Measurements from ENCODE around the gene RBBP6.
"Not testable (repeated sequence)": the region's sequence is repeated elsewhere in the genome, so short reads cannot be mapped to it uniquely, and the experiment has no call there.

Gene RBBP6

DNA sequence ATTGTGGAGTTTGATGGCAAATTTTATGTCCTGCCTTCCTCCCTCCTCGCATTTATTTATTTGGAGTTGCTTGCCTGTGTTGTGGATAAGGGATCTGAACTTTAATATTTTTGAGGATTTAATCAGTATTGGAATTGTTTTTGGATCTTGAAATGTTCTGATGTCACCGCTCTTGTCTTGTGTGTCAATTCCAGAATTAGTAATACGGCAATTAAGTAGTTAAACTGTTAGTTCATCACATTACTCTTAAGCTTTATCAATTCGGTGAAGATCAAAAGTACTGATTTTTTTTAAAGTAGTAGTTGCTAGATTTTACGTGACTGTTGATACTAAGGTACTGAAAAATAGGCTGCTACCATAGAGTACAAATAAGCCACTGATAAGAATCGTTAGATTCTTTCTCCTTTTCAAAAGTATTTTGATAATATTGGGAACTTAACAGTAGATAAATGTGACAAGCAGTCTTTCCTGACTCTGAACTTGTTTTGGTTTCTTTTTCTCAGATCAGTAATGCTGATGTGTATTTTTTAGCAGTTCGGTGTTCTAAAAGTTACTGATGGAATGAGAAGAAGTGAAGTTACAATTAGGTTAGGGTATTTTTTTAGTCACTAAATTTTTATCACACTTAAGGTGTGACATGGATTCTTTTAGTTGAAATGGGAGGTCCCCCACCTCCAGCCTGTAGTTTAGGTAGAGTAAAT, 2.0 kb downstream of the RBBP6 start:
- TF ChIP-seq TAF1 (IDR thresholded peaks at IDR 0.05; ENCODE audit: borderline replicate concordance, low read depth, low read length) (no peak), POLR2A (IDR thresholded peaks at IDR 0.05; ENCODE audit: low read depth, low read length) (no peak), POLR2AphosphoS5 (IDR thresholded peaks at IDR 0.05; ENCODE audit: low read depth, low read length) (no peak)
- DNase-seq (ENCODE audit: insufficient read length) (no peak), FAIRE-seq (no peak)

DNA sequence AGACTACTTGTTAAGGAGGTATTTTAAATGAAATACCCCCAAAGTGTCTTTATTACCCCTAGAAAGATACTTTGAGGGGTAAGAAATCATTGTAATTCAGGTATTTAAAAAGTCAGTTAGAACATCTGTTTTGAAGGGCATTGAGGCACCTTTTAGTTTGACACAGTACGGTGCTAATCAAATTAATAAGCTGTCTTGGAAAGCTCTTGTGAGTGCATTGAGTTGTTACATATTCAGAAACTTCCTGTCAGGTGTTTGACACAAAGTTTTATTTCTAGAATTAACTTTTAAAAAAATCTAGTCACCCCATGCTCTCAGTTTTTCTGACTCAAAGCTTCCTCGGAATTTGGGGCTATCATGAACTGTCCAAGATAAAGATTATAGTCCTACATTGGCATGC, 4.6 kb downstream of the RBBP6 start:
- DNase-seq (ENCODE audit: insufficient read length) (no peak), FAIRE-seq (no peak)
- no peak for TF ChIP-seq TAF1 (IDR thresholded peaks at IDR 0.05; ENCODE audit: borderline replicate concordance, low read depth, low read length)
- no peak for TF ChIP-seq POLR2AphosphoS5 (IDR thresholded peaks at IDR 0.05; ENCODE audit: low read depth, low read length)
- no peak for TF ChIP-seq POLR2A (IDR thresholded peaks at IDR 0.05; ENCODE audit: low read depth, low read length)

DNA sequence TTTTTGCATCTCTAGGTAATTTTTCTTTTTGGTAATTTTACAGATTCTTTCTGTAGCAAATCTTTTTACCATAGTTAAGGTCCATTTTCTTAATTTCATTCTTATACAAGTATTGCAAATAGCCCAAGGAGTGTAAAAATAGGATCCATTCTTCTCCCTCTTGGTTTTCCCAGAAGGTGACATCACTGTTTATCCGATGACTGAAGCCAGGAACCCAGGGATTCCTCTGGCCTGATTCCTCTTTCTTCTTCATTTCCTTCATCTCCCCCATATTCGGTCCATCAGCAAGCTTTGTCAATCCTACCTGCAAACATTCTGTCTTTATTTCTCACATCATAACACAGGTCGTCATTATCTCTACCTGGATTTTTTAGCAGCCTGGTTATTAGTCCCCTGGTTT, 5.3 kb downstream of the RBBP6 start:
- FAIRE-seq (no peak), DNase-seq (ENCODE audit: insufficient read length) (no peak)
- no peak for TF ChIP-seq POLR2A (IDR thresholded peaks at IDR 0.05; ENCODE audit: low read depth, low read length)
- no peak for TF ChIP-seq POLR2AphosphoS5 (IDR thresholded peaks at IDR 0.05; ENCODE audit: low read depth, low read length)
- no peak for TF ChIP-seq TAF1 (IDR thresholded peaks at IDR 0.05; ENCODE audit: borderline replicate concordance, low read depth, low read length)

DNA sequence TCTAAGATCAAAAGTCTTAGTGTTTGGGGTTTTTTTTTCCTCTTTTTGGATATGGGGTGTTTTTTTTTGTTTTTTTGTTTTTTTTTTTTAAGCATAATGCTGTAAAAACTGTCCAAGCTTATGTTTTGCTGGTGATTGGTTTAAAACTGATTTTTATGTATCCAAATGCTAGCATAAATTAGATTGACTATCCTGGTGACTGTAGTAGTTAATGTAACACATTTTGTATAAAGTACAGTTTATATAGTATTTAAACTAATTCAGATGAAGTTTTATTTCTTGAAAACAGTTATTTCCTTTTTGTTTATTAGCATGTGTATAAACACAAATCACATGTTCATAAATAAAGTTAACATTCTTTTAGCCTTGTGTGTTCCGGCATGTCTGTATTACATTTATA, 10.9 kb downstream of the RBBP6 start:
- TF ChIP-seq TAF1 (IDR thresholded peaks at IDR 0.05; ENCODE audit: borderline replicate concordance, low read depth, low read length) = no peak
- no peak for TF ChIP-seq POLR2A (IDR thresholded peaks at IDR 0.05; ENCODE audit: low read depth, low read length)
- no peak for TF ChIP-seq POLR2AphosphoS5 (IDR thresholded peaks at IDR 0.05; ENCODE audit: low read depth, low read length)
- FAIRE-seq (no peak), DNase-seq (ENCODE audit: insufficient read length) (no peak)

DNA sequence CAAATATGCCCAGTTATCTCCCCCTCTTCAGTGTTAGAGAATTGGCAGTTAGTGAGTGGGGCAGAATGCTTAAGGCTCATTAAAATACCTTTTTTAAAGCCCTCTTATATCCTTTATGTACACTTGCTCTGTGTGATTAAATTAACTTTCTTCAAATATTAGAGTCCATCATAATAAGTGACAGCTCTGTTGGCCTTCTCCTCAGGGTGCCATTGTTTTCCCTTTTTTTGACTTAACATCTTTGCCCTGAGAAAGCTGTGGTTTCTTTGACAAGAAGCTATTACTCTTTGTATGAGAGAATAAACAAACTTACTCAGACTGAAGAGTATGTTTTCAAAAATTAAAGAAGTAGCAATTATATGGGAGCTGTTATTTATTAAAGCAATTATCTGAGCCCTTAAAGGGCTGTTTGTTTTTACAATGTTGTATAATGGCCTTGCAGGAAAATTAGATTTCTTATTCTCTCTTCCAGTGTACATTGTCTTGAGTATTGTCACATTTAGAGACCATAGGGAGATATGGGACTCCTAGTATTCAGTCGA, 13.4 kb downstream of the RBBP6 start:
- TF ChIP-seq TAF1 (IDR thresholded peaks at IDR 0.05; ENCODE audit: borderline replicate concordance, low read depth, low read length) (no peak), POLR2AphosphoS5 (IDR thresholded peaks at IDR 0.05; ENCODE audit: low read depth, low read length) (no peak), POLR2A (IDR thresholded peaks at IDR 0.05; ENCODE audit: low read depth, low read length) (no peak)
- FAIRE-seq (no peak), DNase-seq (ENCODE audit: insufficient read length) (no peak)

DNA sequence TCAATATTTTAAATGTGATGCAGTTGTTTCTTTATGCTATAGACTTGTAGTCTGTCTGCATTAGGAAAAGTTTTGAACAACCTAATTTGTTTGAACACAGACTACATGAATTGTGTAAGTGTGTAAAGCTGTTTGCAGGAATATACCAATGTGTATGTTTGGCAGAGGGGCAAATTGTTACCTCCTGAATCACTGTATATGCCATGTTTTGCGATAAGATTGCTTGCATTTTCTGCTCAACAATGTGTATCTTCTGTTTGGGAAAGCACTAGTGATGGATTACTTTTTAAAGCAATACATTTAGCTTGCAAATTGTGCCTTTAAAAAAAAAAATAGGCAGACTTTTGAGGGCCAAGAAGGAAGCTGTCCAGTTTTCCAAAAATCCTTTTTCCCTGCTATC, 14.6 kb downstream of the RBBP6 start:
- FAIRE-seq (no peak), DNase-seq (ENCODE audit: insufficient read length) (no peak)
- TF ChIP-seq POLR2A (IDR thresholded peaks at IDR 0.05; ENCODE audit: low read depth, low read length) (no peak), POLR2AphosphoS5 (IDR thresholded peaks at IDR 0.05; ENCODE audit: low read depth, low read length) (no peak), TAF1 (IDR thresholded peaks at IDR 0.05; ENCODE audit: borderline replicate concordance, low read depth, low read length) (no peak)

DNA sequence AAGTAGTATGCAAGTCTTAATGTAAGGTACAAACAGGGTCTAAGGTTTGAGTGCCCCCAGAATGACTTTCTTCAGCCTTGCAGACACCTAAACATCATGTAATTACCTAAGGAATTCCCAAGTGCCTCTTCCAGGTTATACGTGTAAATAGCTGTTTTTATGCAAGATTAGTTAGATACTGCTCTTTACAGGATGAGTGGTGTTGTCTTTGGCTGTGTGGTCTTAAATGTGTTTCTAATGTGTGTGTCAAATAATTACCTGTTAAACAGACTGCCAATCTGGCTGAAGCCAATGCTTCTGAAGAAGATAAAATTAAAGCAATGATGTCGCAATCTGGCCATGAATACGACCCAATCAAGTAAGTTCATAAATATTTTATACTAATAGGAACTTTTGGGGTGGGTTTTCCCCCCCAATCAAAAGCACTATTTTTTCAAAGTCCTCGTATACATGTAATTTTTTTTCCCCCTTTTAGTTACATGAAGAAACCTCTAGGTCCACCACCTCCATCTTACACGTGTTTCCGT, 16.0 kb downstream of the RBBP6 start:
- TF ChIP-seq POLR2A (IDR thresholded peaks at IDR 0.05; ENCODE audit: low read depth, low read length) (no peak), TAF1 (IDR thresholded peaks at IDR 0.05; ENCODE audit: borderline replicate concordance, low read depth, low read length) (no peak), POLR2AphosphoS5 (IDR thresholded peaks at IDR 0.05; ENCODE audit: low read depth, low read length) (no peak; the same call in 1 of the 2 replicates)
- no peak for DNase-seq (ENCODE audit: insufficient read length)
- FAIRE-seq = no peak

DNA sequence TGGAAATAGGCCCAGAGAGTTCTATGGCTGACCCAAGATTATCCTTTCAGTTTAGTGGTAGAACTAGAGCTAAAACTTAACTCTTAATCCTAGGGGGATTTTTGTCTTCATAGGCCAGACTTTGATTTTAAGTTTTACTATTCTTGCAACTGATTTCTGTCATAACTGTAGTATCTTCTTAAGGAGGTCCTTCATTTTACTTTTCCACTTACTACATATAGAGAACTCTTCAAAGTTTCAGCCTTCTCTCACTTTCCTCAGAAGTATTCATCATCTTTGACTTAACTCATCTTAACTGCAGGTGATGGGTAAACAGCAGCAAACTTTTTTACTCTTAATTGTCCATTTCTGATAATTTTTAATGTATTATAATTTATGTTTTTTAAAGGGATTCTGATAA, 23.4 kb downstream of the RBBP6 start:
- TF ChIP-seq POLR2A (IDR thresholded peaks at IDR 0.05; ENCODE audit: low read depth, low read length) (no peak), POLR2AphosphoS5 (IDR thresholded peaks at IDR 0.05; ENCODE audit: low read depth, low read length) (no peak), TAF1 (IDR thresholded peaks at IDR 0.05; ENCODE audit: borderline replicate concordance, low read depth, low read length) (no peak)
- no peak for FAIRE-seq
- no peak for DNase-seq (ENCODE audit: insufficient read length)

DNA sequence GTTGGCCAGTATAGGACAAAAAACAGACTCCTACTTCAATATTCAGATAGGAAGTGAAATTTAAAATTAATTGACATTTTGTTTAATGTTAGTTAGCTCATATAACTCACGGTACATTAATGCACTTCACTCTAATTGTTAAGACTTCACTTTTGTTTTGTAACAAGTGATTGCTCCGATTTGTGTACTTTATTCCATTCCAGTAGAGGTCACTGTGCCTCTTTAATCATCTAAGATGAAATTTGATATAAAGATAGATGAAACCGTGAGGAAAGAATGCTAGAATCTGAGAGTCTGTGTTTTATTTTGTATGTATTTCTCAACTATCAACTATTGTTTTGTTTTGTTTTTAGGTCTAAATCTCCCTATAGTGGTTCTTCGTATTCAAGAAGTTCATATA, 29.0 kb downstream of the RBBP6 start:
- DNase-seq (ENCODE audit: insufficient read length) (no peak), FAIRE-seq (no peak)
- TF ChIP-seq TAF1 (IDR thresholded peaks at IDR 0.05; ENCODE audit: borderline replicate concordance, low read depth, low read length) (no peak), POLR2A (IDR thresholded peaks at IDR 0.05; ENCODE audit: low read depth, low read length) (no peak), POLR2AphosphoS5 (IDR thresholded peaks at IDR 0.05; ENCODE audit: low read depth, low read length) (no peak)

DNA sequence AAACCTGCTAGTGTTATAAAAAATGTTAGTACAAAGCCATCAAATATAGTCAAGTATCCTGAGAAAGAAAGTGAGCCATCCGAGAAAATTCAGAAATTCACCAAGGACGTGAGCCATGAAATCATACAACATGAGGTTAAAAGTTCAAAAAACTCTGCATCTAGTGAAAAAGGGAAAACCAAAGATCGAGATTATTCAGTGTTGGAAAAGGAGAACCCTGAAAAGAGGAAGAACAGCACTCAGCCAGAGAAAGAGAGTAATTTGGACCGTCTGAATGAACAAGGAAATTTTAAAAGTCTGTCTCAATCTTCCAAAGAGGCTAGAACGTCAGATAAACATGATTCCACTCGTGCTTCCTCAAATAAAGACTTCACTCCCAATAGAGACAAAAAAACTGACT, 31.7 kb downstream of the RBBP6 start:
- TF ChIP-seq TAF1 (IDR thresholded peaks at IDR 0.05; ENCODE audit: borderline replicate concordance, low read depth, low read length) (no peak), POLR2A (IDR thresholded peaks at IDR 0.05; ENCODE audit: low read depth, low read length) (no peak), POLR2AphosphoS5 (IDR thresholded peaks at IDR 0.05; ENCODE audit: low read depth, low read length) (no peak)
- FAIRE-seq (no peak), DNase-seq (ENCODE audit: insufficient read length) (no peak)

DNA sequence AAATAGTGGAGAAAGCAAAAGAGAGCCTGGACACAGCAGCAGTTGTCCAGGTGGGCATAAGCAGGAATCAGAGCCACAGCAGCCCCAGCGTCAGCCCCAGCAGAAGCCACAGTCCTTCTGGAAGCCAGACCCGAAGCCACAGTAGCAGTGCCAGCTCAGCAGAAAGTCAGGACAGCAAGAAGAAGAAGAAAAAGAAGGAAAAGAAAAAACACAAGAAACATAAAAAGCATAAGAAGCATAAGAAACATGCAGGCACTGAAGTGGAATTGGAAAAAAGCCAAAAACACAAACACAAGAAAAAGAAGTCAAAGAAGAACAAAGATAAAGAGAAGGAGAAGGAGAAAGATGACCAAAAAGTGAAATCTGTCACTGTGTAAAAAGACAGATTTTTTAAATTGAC, 32.7 kb downstream of the RBBP6 start:
- no peak for FAIRE-seq

DNA sequence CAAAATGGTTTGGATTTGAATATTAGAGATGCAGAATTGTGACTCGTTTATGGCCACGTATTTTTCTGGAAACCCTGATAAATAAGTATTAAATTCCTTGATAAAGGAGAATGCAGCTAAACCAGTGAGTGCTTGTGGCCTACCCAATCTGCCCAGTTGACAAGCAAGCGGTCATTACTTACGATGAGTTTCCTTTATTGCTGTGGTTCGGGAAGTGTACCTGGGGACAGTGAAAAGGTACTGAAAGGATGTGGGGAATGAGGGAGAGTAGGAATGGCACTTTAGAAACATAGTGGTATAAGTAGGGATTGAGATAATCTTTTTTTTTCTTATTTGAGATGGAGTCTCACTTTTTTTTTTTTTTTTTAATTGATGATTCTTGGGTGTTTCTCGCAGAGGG, 33.8 kb downstream of the RBBP6 start:
- TF ChIP-seq POLR2AphosphoS5 (IDR thresholded peaks at IDR 0.05; ENCODE audit: low read depth, low read length) = no peak
- no peak for TF ChIP-seq TAF1 (IDR thresholded peaks at IDR 0.05; ENCODE audit: borderline replicate concordance, low read depth, low read length)
- no peak for TF ChIP-seq POLR2A (IDR thresholded peaks at IDR 0.05; ENCODE audit: low read depth, low read length)
- DNase-seq (ENCODE audit: insufficient read length) = no peak
- FAIRE-seq = no peak

More for the DNA sequence above, 32.7 kb downstream of the RBBP6 start:
- no peak for DNase-seq (ENCODE audit: insufficient read length)
- TF ChIP-seq TAF1 (IDR thresholded peaks at IDR 0.05; ENCODE audit: borderline replicate concordance, low read depth, low read length) = no peak
- TF ChIP-seq POLR2A (IDR thresholded peaks at IDR 0.05; ENCODE audit: low read depth, low read length) = no peak; the same call in 1 of the 2 replicates
- no peak for TF ChIP-seq POLR2AphosphoS5 (IDR thresholded peaks at IDR 0.05; ENCODE audit: low read depth, low read length)

DNA sequence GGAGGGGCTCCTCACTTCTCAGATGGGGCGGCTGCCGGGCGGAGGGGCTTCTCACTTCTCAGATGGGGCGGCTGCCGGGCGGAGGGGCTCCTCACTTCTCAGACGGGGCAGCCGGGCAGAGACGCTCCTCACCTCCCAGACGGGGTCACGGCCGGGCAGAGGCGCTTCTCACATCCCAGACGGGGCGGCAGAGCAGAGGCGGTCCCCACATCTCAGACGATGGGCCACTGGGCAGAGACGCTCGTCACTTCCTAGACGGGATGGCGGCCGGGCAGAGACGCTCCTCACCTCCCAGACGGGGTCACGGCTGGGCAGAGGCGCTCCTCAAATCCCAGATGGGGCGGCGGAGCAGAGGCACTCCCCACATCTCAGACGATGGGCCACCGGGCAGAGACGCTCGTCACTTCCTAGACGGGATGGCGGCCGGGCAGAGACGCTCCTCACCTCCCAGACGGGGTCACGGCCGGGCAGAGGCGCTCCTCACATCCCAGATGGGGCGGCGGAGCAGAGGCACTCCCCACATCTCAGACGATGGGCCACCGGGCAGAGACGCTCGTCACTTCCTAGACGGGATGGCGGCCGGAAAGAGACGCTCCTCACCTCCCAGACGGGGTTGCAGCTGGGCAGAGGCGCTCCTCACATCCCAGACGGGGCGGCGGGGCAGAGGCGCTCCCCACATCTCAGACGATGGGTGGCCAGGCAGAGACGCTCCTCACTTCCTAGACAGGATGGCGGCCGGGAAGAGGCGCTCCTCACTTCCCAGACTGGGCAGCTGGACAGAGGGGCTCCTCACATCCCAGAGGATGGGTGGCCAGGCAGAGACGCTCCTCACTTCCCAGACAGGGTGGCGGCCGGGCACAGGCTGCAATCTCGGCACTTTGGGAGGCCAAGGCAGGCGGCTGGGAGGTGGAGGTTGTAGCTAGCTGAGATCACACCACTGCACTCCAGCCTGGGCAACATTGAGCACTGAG, 35.4 kb downstream of the RBBP6 start:
- not testable (repeated sequence) for FAIRE-seq; DNase-seq (ENCODE audit: insufficient read length)

DNA sequence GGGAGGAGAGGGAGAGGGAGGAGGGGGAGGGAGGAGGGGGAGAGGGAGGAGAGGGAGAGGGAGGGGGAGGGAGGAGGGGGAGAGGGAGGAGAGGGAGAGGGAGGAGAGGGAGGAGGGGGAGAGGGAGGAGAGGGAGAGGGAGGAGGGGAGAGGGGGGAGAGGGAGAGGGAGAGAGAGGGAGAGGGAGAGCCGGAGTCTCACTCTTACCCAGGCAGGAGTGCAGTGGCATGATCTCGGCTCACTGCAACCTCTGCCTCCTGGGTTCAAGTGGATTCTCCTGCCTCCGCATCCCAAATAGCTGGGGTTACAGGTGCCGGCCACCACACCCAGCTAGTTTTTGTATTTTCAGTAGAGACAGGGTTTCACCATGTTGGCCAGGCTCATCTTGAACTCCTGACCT, 36.4 kb downstream of the RBBP6 start:
- DNase-seq (ENCODE audit: insufficient read length); FAIRE-seq: not testable (repeated sequence)
